ENCODE measurements around the gene MSANTD7. TPM values are rescaled to one million over a fixed set of nuclear protein-coding genes. Genes with fewer than 3 reads are reported as not detected.

The MSANTD7 gene
- total and polyA plus RNA-seq, 10 of the 15 experiments (the other 5 are each of a cell fraction or from before 2014, with no cell fraction given) = 3.5 to 22.8 (median 18.5) TPM

GRCh38 chr10:14798636-14799035, 39.5 kb upstream of the MSANTD7 start:
- Histone ChIP-seq H3K4me2 (ENCODE audit: control insufficient read depth, insufficient read depth) (no peak overlapping the region), H2AFZ (ENCODE audit: control insufficient read depth, low read depth, low read length) (no peak overlapping the region), H3K9me3 (replicated peaks; ENCODE audit: control insufficient read depth, insufficient read depth, low read length) (no peaks in the 10 kb centered on the region), H3K4me3 (no peak overlapping the region), H3K9ac (ENCODE audit: control insufficient read depth, insufficient read depth, low read length) (no peak overlapping the region), H3K4me1 (ENCODE audit: control insufficient read depth, insufficient read depth, low read length) (0 out of 2 replicates have a peak, but pooled peaks cover 5% of the 10 kb centered on the region), H3K36me3 (ENCODE audit: control insufficient read depth in 2 of 2, insufficient read depth in 2 of 2, low read length in 1 of 2) (no peaks in the 10 kb centered on the region), H3K79me2 (ENCODE audit: control insufficient read depth, insufficient read depth, low read length) (no peaks in the 10 kb centered on the region), H3K27ac (ENCODE audit: control insufficient read depth, insufficient read depth) (no peak overlapping the region), H3K27me3 (replicated peaks in 1 of 2; ENCODE audit: control insufficient read depth in 2 of 2, insufficient read depth in 2 of 2, low read length in 1 of 2) (no peaks in the 10 kb centered on the region), H4K20me1 (ENCODE audit: control insufficient read depth, insufficient read depth) (no peaks in the 10 kb centered on the region)
- ChIA-PET RAD21 (ENCODE audit: unreplicated experiment) (no interaction called here), CTCF (no interaction called here), SMC1A (ENCODE audit: uncharacterized antibody, unreplicated experiment) (no interaction called here), POLR2A (no interaction called here)
- no peak for FAIRE-seq
- no peak for ATAC-seq
- intact Hi-C loops (cut with micrococcal nuclease; ENCODE audit: unreplicated experiment) (no loop called here), in situ Hi-C loops (cut with MboI) (no loop called here)
- 22% methylated on average over 5 of the region's 5 CpGs for WGBS (ENCODE audit: insufficient coverage, insufficient replicate concordance, low lambda C conversion rate, missing lambda C conversion rate)
- BruUV-seq (replicated peaks) = no TSS peak
- no peak for DNase-seq (ENCODE audit: low read depth, low spot score)
- no peak for TF ChIP-seq NR2C2 (IDR thresholded peaks at IDR 0.05; ENCODE audit: borderline replicate concordance, control insufficient read depth, insufficient read length, low read depth)
- TF ChIP-seq BRCA1 (IDR thresholded peaks at IDR 0.05; ENCODE audit: low read depth, low read length) = no peak
- no peak for TF ChIP-seq SUZ12 (IDR thresholded peaks at IDR 0.05; ENCODE audit: unreplicated experiment)
- no peak for TF ChIP-seq FOS (IDR thresholded peaks at IDR 0.05; ENCODE audit: borderline replicate concordance, extremely low read depth, insufficient read length)
- TF ChIP-seq MEF2A (IDR thresholded peaks at IDR 0.05; ENCODE audit: insufficient read depth, low read depth, low read length) = no peak

DNA sequence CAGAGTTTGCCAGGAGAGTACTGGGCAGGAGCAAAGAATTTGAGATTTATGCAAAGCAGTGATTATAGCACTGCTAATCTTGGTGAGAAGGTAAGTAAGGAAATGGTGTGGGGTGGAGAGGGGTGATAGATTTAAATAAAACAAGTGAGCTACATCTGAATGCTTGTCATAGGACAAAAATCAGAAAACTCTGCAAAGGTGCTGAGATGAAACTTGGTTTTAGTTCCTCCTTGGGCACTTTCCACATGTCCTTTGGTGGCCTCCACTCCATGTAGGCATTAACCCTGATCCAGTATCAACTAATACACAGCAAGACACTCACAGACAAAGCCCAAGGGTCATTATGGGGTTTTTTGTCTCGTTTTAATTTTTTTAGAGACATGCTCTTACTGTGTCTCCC, 37.7 kb upstream of the MSANTD7 start:
- intact Hi-C loops (cut with micrococcal nuclease; ENCODE audit: unreplicated experiment) = no loop called here
- 0% methylated on average over 1 of the region's 1 CpG for WGBS (ENCODE audit: insufficient coverage, insufficient replicate concordance, low lambda C conversion rate, missing lambda C conversion rate)
- RAD21 ChIA-PET (ENCODE audit: unreplicated experiment) = no interaction called here
- TF ChIP-seq FOXK2 (IDR thresholded peaks at IDR 0.05) (no peak), BCLAF1 (IDR thresholded peaks at IDR 0.05) (no peak), ETV6 (conservative IDR thresholded peaks at IDR 0.05 in 1 of 2, IDR thresholded peaks at IDR 0.05 in 1 of 2; ENCODE audit: borderline replicate concordance in 1 of 2, low read depth in 1 of 2) (no peak), EP300 (IDR thresholded peaks at IDR 0.05; ENCODE audit: borderline replicate concordance in 1 of 2, control insufficient read depth in 1 of 2, low read depth in 2 of 2, low read length in 2 of 2) (no peak), USF2 (IDR thresholded peaks at IDR 0.05; ENCODE audit: borderline replicate concordance, low read depth, low read length) (no peak), BRCA1 (IDR thresholded peaks at IDR 0.05; ENCODE audit: low read depth, low read length) (no peak), CHD2 (IDR thresholded peaks at IDR 0.05; ENCODE audit: borderline replicate concordance, low read depth, low read length) (no peak), POLR2AphosphoS5 (IDR thresholded peaks at IDR 0.05; ENCODE audit: low read length) (no peak)

More for the DNA sequence above, 37.7 kb upstream of the MSANTD7 start:
- no peak overlapping the region for H3K27ac ChIP-seq (ENCODE audit: control insufficient read depth, insufficient read depth)
- no peaks in the 10 kb centered on the region for H3K79me2 ChIP-seq (ENCODE audit: control insufficient read depth, insufficient read depth, low read length)
- BruUV-seq (replicated peaks) = no TSS peak
- H3K4me3 ChIP-seq = no peak overlapping the region
- ChIA-PET CTCF (no interaction called here), SMC1A (ENCODE audit: uncharacterized antibody, unreplicated experiment) (interaction anchor here (1.0 kb wide), 1 partner anchor 60 kb away, joined by 3 read pairs; no protein-coding TSS in a partner anchor), POLR2A (no interaction called here)
- ATAC-seq (peak; percentile 53), DNase-seq (ENCODE audit: low read depth, low spot score) (no peak), FAIRE-seq (no peak)
- no peaks in the 10 kb centered on the region for H3K9me3 ChIP-seq (replicated peaks; ENCODE audit: control insufficient read depth, insufficient read depth, low read length)
- H3K27me3 ChIP-seq (replicated peaks in 1 of 2; ENCODE audit: control insufficient read depth in 2 of 2, insufficient read depth in 2 of 2, low read length in 1 of 2) = no peaks in the 10 kb centered on the region
- H3K36me3 ChIP-seq (ENCODE audit: control insufficient read depth in 2 of 2, insufficient read depth in 2 of 2, low read length in 1 of 2) = no peaks in the 10 kb centered on the region
- no peak overlapping the region for H2AFZ ChIP-seq (ENCODE audit: control insufficient read depth, low read depth, low read length)
- 0 out of 2 replicates have a peak, but pooled peaks cover 5% of the 10 kb centered on the region for H3K4me1 ChIP-seq (ENCODE audit: control insufficient read depth, insufficient read depth, low read length)
- in situ Hi-C loops (cut with MboI) = no loop called here
- H3K4me2 ChIP-seq (ENCODE audit: control insufficient read depth, insufficient read depth) = peak overlapping the region; percentile 2; the same call in 1 of the 2 replicates
- H3K9ac ChIP-seq (ENCODE audit: control insufficient read depth, insufficient read depth, low read length) = no peak overlapping the region
- H4K20me1 ChIP-seq (ENCODE audit: control insufficient read depth, insufficient read depth) = no peaks in the 10 kb centered on the region

Data from GM12878 (cell line).